ENCODE measurements around the gene STK32C.

GRCh38 chr10:132322586-132323048 lies 14.9 kb upstream of the STK32C start:
- TF ChIP-seq REST (IDR thresholded peaks at IDR 0.05; ENCODE audit: insufficient read depth in 1 of 2, low read depth in 2 of 2, low read length in 2 of 2) (no peak), POLR2AphosphoS5 (IDR thresholded peaks at IDR 0.05; ENCODE audit: low read depth, low read length) (no peak), SIN3A (IDR thresholded peaks at IDR 0.05; ENCODE audit: borderline replicate concordance, insufficient read depth, low read length) (no peak), TAF1 (IDR thresholded peaks at IDR 0.05; ENCODE audit: borderline replicate concordance, insufficient read depth, low read length) (no peak), FOXP2 (optimal IDR thresholded peaks at IDR 0.05; ENCODE audit: borderline replicate concordance, extremely low read depth, extremely low read length, insufficient read depth) (no peak)

All from PFSK-1 (cell line).